ENCODE data around the gene EMILIN3.

DNA sequence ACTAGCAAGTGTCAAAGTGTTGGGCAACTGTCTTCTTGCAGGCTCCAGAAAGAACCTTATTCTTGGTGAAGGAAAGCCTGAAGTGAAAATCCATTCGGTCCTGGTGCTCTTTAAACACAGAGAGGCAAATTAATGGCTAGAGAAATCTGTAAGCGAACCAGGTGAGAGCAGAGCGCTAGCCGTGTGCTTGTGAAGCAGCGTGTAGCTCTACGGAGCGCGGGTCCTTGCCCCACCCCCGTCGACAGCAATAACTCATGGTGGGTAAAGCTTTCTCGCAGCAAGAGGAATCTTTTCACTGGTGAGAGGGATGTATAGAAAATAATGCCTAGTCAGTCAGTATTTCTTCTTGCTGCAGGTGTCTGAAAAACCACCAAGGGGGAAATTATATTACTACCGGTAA lies 37.0 kb upstream of the EMILIN3 start:
- TF ChIP-seq, protein P1, sequence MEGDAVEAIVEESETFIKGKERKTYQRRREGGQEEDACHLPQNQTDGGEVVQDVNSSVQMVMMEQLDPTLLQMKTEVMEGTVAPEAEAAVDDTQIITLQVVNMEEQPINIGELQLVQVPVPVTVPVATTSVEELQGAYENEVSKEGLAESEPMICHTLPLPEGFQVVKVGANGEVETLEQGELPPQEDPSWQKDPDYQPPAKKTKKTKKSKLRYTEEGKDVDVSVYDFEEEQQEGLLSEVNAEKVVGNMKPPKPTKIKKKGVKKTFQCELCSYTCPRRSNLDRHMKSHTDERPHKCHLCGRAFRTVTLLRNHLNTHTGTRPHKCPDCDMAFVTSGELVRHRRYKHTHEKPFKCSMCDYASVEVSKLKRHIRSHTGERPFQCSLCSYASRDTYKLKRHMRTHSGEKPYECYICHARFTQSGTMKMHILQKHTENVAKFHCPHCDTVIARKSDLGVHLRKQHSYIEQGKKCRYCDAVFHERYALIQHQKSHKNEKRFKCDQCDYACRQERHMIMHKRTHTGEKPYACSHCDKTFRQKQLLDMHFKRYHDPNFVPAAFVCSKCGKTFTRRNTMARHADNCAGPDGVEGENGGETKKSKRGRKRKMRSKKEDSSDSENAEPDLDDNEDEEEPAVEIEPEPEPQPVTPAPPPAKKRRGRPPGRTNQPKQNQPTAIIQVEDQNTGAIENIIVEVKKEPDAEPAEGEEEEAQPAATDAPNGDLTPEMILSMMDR (IDR thresholded peaks at IDR 0.05) = no peak
- TF ChIP-seq EP300 (IDR thresholded peaks at IDR 0.05) = no peak
